Naive B cell (primary cell): ENCODE measurements around the gene R3HDM1. TPM values are rescaled to one million over a fixed set of nuclear protein-coding genes. Genes with fewer than 3 reads are reported as not detected.
"Not testable (repeated sequence)": the region's sequence is repeated elsewhere in the genome, so short reads cannot be mapped to it uniquely, and the experiment has no call there.

ENCODE experiments used
- ATAC-seq, 2 donors: fragments of 150-1000 bp; cut with Tn5 transposase; 2 replicates each; pipeline ENCODE4 v1.10.0; 2021; ENCODE audit warnings: low read depth in 2 of 2, mild to moderate bottlenecking in 2 of 2, moderate library complexity in 2 of 2
- DNase-seq: peaks from one replicate; pipeline ENCODE4 v3.0.0; 2022
- H3K27ac Mint-ChIP-seq, 6 donors: one replicate each; pipeline ENCODE4 v1.8.0; 2020 to 2022; ENCODE audit warnings: mild to moderate bottlenecking in 6 of 6, mixed read lengths in 6 of 6, moderate library complexity in 5 of 6, inconsistent platforms in 2 of 6
- H3K27me3 Mint-ChIP-seq, 3 donors: one replicate each; pipeline ENCODE4 v1.8.0; 2021 to 2022; ENCODE audit warnings: mixed read lengths in 3 of 3, mild to moderate bottlenecking in 1 of 3
- H3K36me3 Mint-ChIP-seq, 2 donors: one replicate each; pipeline ENCODE4 v1.8.0; 2020 to 2022; ENCODE audit warnings: mixed read lengths in 2 of 2, inconsistent platforms in 1 of 2, mild to moderate bottlenecking in 1 of 2
- H3K4me1 Mint-ChIP-seq, 3 donors: one replicate each; pipeline ENCODE4 v1.8.0; 2020 to 2022; ENCODE audit warnings: mixed read lengths in 3 of 3, inconsistent platforms in 1 of 3, mild to moderate bottlenecking in 1 of 3, moderate library complexity in 1 of 3
- H3K4me3 Mint-ChIP-seq, 8 donors: one replicate each; pipeline ENCODE4 v1.8.0; 2020 to 2022; ENCODE audit warnings: mild to moderate bottlenecking in 8 of 8, mixed read lengths in 8 of 8, moderate library complexity in 8 of 8, inconsistent platforms in 2 of 8
- H3K9me3 Mint-ChIP-seq, 7 donors: one replicate each; pipeline ENCODE4 v1.8.0; 2020 to 2022; ENCODE audit warnings: mixed read lengths in 7 of 7, mild to moderate bottlenecking in 5 of 7, inconsistent platforms in 2 of 7, moderate library complexity in 1 of 7
- polyA plus RNA-seq, 6 donors: library from polyadenylated mRNA; unstranded; fragments of 300-500 nt; fragmentation: Illumina TruSeq; gene quantifications; one replicate each; pipeline ENCODE4 v1.2.3, GENCODE V29; 2021; ENCODE audit warnings: low read depth in 6 of 6

The R3HDM1 gene
- polyA plus RNA-seq, 6 donors from 2014 or later = 11.3 to 29.8 (median 14.7) TPM

DNA sequence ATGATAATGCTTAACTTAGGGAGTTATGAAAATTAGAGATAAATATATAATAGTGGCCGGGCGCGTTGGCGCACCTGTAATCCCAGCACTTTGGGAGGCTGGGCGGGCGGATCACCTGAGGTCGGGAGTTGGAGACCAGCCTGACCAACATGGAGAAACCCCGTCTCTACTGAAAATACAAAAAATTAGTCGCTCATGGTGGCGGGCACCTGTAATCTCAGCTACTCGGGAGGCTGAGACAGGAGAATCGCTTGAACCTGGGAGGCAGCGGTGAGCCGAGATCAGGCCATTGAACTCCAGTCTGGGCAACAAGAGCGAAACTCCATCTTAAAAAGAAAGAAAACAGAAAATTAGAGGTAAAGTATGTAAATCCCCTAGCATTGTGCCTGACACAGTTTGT is 2.3 kb downstream of the R3HDM1 start:
- H3K9me3 Mint-ChIP-seq, ATAC-seq, H3K27me3 Mint-ChIP-seq, DNase-seq, H3K36me3 Mint-ChIP-seq: not testable (repeated sequence)
- peak overlapping the region in 3 of 8 donors; percentile 9 to 15 (median 9) for H3K4me3 Mint-ChIP-seq
- peak overlapping the region in 1 of 6 donors; percentile 72 for H3K27ac Mint-ChIP-seq
- peaks cover 6 to 12% (median 7%) of the 10 kb centered on the region in 3 donors for H3K4me1 Mint-ChIP-seq

GRCh38 chr2:135546436-135546835 is 15.2 kb downstream of the R3HDM1 start:
- H3K4me1 Mint-ChIP-seq = peaks cover 4 to 10% (median 6%) of the 10 kb centered on the region in 3 donors
- no peak for DNase-seq
- no peaks in the 10 kb centered on the region for H3K27me3 Mint-ChIP-seq
- no peak overlapping the region for H3K27ac Mint-ChIP-seq
- ATAC-seq = no peak
- no peaks in the 10 kb centered on the region for H3K9me3 Mint-ChIP-seq
- H3K36me3 Mint-ChIP-seq = no peaks in the 10 kb centered on the region
- no peak overlapping the region for H3K4me3 Mint-ChIP-seq

- Mint-ChIP-seq H3K4me1 (peaks cover 4 to 10% (median 6%) of the 10 kb centered on the region in 3 donors), H3K27ac (peak overlapping the region in 1 of 6 donors; percentile 60), H3K4me3 (no peak overlapping the region), H3K9me3 (no peaks in the 10 kb centered on the region), H3K36me3 (no peaks in the 10 kb centered on the region), H3K27me3 (no peaks in the 10 kb centered on the region)
- no peak for DNase-seq
- no peak for ATAC-seq
Measured at GRCh38 chr2:135547311-135547710, 16.0 kb downstream of the R3HDM1 start.

DNA sequence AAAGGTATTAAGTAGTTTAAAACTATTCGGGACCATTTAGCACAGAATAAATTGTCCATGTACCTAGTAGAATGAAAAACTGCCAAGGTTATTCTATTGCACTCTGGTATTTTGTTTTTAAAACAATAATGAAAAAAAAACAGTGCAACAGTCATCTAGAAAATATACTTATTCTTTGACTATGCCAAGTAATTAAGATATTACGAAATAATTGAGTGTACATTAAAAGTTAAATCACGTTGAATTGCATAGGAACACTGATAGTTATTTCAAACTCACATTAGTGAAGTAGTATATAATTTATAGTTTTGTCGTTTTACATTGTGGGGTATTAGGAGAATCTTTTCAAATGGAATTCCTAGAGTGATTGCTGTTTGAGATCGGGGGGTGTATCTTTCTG is 20.1 kb downstream of the R3HDM1 start:
- H3K27me3 Mint-ChIP-seq = no peaks in the 10 kb centered on the region

DNA sequence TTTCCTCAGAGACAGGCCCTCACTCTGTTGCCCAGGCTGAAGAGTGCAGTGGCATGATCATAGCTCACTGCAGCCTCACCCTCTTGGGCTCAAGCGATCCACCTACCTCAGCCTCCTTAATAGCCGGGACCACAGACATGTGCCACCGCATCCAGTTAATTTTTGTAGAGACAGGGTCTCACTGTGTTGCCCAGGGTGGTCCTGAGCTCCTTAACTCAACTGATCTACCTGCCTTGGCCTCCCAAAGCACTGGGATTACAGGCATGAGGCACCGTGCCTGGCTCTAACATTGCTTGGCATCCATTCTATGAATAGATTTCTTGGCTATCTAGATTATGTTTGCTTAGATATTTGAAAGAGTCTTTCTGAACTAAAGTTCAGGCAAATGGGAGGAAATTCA is 21.6 kb downstream of the R3HDM1 start:
- ATAC-seq = no peak
- Mint-ChIP-seq H3K36me3 (no peaks in the 10 kb centered on the region), H3K4me3 (no peak overlapping the region), H3K4me1 (peaks cover 16 to 27% (median 19%) of the 10 kb centered on the region in 3 donors), H3K27ac (no peak overlapping the region), H3K27me3 (no peaks in the 10 kb centered on the region), H3K9me3 (peaks cover 0 to 1% (median 0%) of the 10 kb centered on the region in 7 donors)
- DNase-seq = no peak

More for the DNA sequence above, 20.1 kb downstream of the R3HDM1 start:
- H3K4me1 Mint-ChIP-seq = peaks cover 8 to 21% (median 18%) of the 10 kb centered on the region in 3 donors
- DNase-seq = no peak
- no peak for ATAC-seq
- H3K4me3 Mint-ChIP-seq = no peak overlapping the region
- no peak overlapping the region for H3K27ac Mint-ChIP-seq
- H3K36me3 Mint-ChIP-seq = no peaks in the 10 kb centered on the region
- peaks cover 0 to 1% (median 0%) of the 10 kb centered on the region in 7 donors for H3K9me3 Mint-ChIP-seq

GRCh38 chr2:135555311-135555710 is 24.0 kb downstream of the R3HDM1 start:
- no peaks in the 10 kb centered on the region for H3K27me3 Mint-ChIP-seq
- peaks cover 0 to 1% (median 0%) of the 10 kb centered on the region in 7 donors for H3K9me3 Mint-ChIP-seq
- DNase-seq (no peak), ATAC-seq (no peak)
- H3K27ac Mint-ChIP-seq = peak overlapping the region in 3 of 6 donors; percentile 7 to 46 (median 22)
- H3K4me3 Mint-ChIP-seq = no peak overlapping the region
- no peaks in the 10 kb centered on the region for H3K36me3 Mint-ChIP-seq
- H3K4me1 Mint-ChIP-seq = peaks cover 16 to 21% (median 21%) of the 10 kb centered on the region in 3 donors

- no peaks in the 10 kb centered on the region for H3K36me3 Mint-ChIP-seq
- peak overlapping the region in 1 of 6 donors; percentile 13 for H3K27ac Mint-ChIP-seq
- no peak overlapping the region for H3K4me3 Mint-ChIP-seq
- H3K9me3 Mint-ChIP-seq = peaks cover 0 to 1% (median 0%) of the 10 kb centered on the region in 7 donors
- H3K27me3 Mint-ChIP-seq = no peaks in the 10 kb centered on the region
- ATAC-seq (no peak), DNase-seq (no peak)
- peaks cover 16 to 21% (median 21%) of the 10 kb centered on the region in 3 donors for H3K4me1 Mint-ChIP-seq
Measured at GRCh38 chr2:135557530-135557929, 26.2 kb downstream of the R3HDM1 start.

- Mint-ChIP-seq H3K27me3 (no peaks in the 10 kb centered on the region), H3K36me3 (peaks cover 0 to 9% of the 10 kb centered on the region in 2 donors), H3K9me3 (no peaks in the 10 kb centered on the region), H3K27ac (no peak overlapping the region), H3K4me1 (peaks cover 9 to 15% (median 11%) of the 10 kb centered on the region in 3 donors), H3K4me3 (no peak overlapping the region)
- DNase-seq (no peak), ATAC-seq (no peak)
Measured at GRCh38 chr2:135561925-135562324, 30.6 kb downstream of the R3HDM1 start.

- Mint-ChIP-seq H3K4me3 (peak overlapping the region in 1 of 8 donors; percentile 31), H3K4me1 (peaks cover 3 to 6% (median 5%) of the 10 kb centered on the region in 3 donors), H3K27me3 (no peaks in the 10 kb centered on the region), H3K27ac (no peak overlapping the region), H3K9me3 (no peaks in the 10 kb centered on the region), H3K36me3 (peaks cover 0 to 9% of the 10 kb centered on the region in 2 donors)
- ATAC-seq (no peak), DNase-seq (no peak)
Measured at GRCh38 chr2:135563793-135564192, 32.5 kb downstream of the R3HDM1 start.

- DNase-seq (no peak), ATAC-seq (no peak)
- Mint-ChIP-seq H3K9me3 (no peaks in the 10 kb centered on the region), H3K27me3 (no peaks in the 10 kb centered on the region), H3K36me3 (peaks cover 0 to 7% of the 10 kb centered on the region in 2 donors), H3K4me1 (no peaks in the 10 kb centered on the region), H3K4me3 (no peak overlapping the region), H3K27ac (no peak overlapping the region)
Measured at GRCh38 chr2:135570884-135571283, 39.6 kb downstream of the R3HDM1 start.

GRCh38 chr2:135573620-135574019 is 42.3 kb downstream of the R3HDM1 start:
- no peaks in the 10 kb centered on the region for H3K27me3 Mint-ChIP-seq
- DNase-seq (no peak), ATAC-seq (no peak)
- H3K36me3 Mint-ChIP-seq = peaks cover 0 to 7% of the 10 kb centered on the region in 2 donors
- no peaks in the 10 kb centered on the region for H3K9me3 Mint-ChIP-seq
- H3K4me1 Mint-ChIP-seq = peaks cover 0 to 6% (median 0%) of the 10 kb centered on the region in 3 donors
- H3K27ac Mint-ChIP-seq = no peak overlapping the region
- no peak overlapping the region for H3K4me3 Mint-ChIP-seq

DNA sequence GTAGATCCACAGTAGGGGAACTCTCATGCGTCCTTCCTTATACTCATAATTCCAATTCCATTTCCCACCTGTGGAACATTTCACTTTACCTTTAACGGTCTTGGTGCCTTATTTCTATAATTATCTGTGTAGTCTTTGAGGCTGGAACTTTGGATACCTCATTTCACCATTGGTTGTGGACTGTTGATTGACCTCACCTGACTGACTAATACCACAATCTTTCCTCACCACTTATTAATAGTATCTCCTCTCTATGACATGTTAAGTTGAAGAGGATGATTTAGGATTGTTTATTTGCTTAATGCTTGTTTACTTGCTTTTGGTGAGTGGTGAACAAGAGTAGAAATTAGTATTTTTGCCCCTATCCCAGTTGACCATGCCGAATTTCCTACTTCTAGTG is 50.0 kb downstream of the R3HDM1 start:
- ATAC-seq (no peak), DNase-seq (no peak)
- H3K36me3 Mint-ChIP-seq = no peaks in the 10 kb centered on the region
- H3K27me3 Mint-ChIP-seq = no peaks in the 10 kb centered on the region
- no peak overlapping the region for H3K4me3 Mint-ChIP-seq
- H3K4me1 Mint-ChIP-seq = peaks cover 18 to 19% (median 19%) of the 10 kb centered on the region in 3 donors
- H3K27ac Mint-ChIP-seq = no peak overlapping the region
- H3K9me3 Mint-ChIP-seq = no peaks in the 10 kb centered on the region

GRCh38 chr2:135582383-135582782 is 51.1 kb downstream of the R3HDM1 start:
- no peak overlapping the region for H3K4me3 Mint-ChIP-seq
- peaks cover 19% of the 10 kb centered on the region in 3 donors for H3K4me1 Mint-ChIP-seq
- peak overlapping the region in 1 of 6 donors; percentile 21 for H3K27ac Mint-ChIP-seq
- ATAC-seq = no peak
- H3K36me3 Mint-ChIP-seq = no peaks in the 10 kb centered on the region
- H3K27me3 Mint-ChIP-seq = no peaks in the 10 kb centered on the region
- H3K9me3 Mint-ChIP-seq = no peaks in the 10 kb centered on the region
- no peak for DNase-seq

- Mint-ChIP-seq H3K36me3 (no peaks in the 10 kb centered on the region), H3K27ac (no peak overlapping the region), H3K9me3 (peaks cover 0 to 3% (median 0%) of the 10 kb centered on the region in 7 donors), H3K4me3 (no peak overlapping the region), H3K4me1 (peaks cover 15 to 21% (median 19%) of the 10 kb centered on the region in 3 donors), H3K27me3 (no peaks in the 10 kb centered on the region)
- DNase-seq (no peak), ATAC-seq (no peak)
Measured at GRCh38 chr2:135585586-135585985, 54.3 kb downstream of the R3HDM1 start.
